NCI-H524 (cell line): ENCODE data around the gene GMDS.

Experiments used
- DNase-seq, 2 experiments: peaks; one replicate each; lab custom pipeline; 2025; lab: John Stamatoyannopoulos, UW

Gene GMDS

GRCh38 chr6:2099870-2100269 lies 145.5 kb downstream of the GMDS start:
- DNase-seq: no peak

- DNase-seq: peak in 1 of 2 experiments; percentile 25
Observed at GRCh38 chr6:2097464-2097863, 147.9 kb downstream of the GMDS start.

- no peak for DNase-seq
Observed at GRCh38 chr6:2094642-2095041, 150.8 kb downstream of the GMDS start.

DNA sequence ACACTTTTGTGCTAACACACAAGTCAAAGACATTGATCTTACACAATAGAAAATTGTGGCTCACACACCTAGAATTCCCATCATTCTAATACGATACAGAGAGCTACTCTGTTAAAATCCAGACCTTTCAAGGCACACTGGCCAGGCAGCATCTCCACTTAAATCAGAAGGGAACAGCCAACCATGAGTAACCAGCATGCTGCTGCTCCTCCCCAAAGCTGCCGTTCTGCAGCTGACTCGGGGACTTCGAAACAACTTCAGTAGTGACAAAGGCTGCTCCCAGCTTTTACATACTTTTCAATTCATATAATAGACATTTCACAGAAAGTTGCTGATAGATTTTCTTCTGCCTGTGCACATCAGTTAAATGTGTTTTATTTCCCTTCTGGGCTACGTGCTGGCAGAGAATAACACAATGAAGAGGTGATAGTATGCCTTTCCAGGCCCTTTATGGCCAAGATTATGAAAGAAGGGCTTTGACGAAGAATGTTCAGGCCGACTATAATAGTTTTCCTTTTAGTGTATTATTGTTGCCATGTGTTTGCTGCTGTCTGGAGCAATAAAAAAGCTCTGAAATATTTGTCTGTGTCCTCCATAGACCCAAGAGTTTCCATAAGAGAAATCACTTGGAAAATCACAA lies 159.0 kb downstream of the GMDS start:
- DNase-seq: no peak

DNA sequence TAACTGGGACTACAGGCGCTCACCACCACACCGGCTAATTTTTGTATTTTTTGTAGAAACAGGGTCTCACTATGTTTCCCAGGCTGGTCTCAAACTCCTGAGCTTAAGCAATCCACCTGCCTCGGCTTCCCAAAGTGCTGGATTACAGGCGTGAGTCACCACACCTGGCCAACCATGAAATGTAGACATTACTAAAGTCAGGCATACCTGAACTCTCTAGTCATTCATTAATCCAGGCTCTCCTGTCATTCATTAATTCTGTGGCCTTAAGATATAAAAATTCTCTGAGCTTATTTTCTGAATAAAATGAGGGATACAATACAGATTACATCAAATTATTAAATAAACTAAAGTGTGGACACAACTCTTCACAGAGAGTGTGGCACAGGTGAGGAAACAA lies 159.7 kb downstream of the GMDS start:
- DNase-seq: no peak

DNA sequence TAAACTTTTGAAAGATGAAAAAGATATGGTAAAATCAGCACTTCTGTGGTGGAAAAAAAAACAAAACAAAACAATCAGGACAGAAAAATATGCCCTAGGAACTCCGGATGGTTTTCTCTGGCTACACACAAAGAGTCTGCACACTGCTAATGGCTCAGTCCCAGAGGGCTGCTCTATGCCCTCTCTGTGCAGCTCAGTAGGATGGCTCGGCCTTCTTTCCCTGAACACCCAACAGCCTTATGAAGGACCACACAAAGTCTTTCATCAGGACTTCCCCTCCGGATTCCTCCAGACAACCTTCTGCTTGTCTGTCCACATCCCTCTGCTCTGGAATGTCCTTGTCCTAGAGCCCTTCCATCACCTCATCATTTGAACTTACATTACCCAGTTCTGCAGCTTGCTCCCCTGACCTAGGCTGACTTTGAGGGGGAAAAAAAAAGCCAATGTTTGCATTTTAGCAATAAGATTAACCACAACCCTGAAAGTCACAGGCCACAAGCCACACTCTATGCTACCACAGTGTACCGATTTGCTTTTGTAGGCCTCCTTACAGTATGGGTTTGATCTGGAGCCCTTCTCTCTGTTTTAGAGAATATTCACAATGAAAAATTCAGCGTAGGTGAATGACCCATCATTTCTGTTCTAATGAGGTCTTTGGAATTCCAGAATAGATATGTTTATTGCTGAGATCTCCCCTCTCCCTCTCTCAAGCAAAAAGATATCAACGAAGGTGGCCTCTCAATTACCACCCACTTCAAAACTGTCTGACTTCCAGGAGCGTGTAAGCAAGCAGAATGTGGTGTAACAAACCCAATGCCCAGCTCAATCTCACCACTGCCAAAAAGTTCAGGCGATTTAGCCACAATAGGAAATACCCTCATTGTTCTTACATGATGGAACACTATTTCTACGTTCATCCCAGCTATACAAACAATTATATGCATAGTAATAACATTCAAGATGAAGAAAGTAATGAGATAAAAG lies 164.0 kb downstream of the GMDS start:
- DNase-seq: no peak

DNA sequence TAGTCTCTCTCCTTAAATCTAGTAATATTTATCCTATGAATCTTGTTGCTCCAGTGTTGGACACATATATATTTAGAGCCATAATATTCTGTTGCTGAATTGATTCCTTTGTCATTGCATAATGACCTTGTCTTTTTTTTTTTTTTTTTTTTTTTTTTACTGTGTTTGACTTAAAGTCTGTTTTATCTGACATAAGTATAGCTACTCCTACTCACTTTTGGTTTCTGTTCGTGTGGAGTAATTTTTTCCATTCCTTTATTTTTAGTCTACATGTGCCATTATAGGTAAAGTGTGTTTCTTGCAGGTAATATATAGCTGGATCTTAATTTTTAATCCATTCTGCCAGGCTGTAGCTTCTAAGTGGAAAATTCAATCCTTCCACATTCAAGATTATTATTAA lies 166.5 kb downstream of the GMDS start:
- DNase-seq: no peak

- DNase-seq: no peak
Observed at GRCh38 chr6:2077826-2078225, 167.6 kb downstream of the GMDS start.

DNA sequence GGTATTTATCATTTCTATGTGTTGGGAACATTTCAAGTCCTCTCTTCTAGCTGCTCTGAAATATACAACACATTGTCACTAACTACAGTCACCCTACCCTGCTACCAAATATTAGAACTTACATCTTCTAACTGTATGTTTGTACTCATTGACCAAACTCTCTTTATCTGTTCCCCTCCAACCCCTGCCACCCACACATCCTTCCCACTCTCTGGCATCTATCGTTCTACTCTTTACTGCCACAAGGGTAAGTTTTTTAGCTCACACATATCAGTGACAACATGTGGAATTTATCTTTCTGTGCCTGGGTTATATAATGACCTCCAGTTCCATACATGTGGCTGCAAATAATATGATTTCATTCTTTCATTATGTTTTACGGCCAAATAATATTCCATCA lies 171.9 kb downstream of the GMDS start:
- DNase-seq: no peak

- no peak for DNase-seq
Observed at GRCh38 chr6:2072453-2072852, 173.0 kb downstream of the GMDS start.

DNA sequence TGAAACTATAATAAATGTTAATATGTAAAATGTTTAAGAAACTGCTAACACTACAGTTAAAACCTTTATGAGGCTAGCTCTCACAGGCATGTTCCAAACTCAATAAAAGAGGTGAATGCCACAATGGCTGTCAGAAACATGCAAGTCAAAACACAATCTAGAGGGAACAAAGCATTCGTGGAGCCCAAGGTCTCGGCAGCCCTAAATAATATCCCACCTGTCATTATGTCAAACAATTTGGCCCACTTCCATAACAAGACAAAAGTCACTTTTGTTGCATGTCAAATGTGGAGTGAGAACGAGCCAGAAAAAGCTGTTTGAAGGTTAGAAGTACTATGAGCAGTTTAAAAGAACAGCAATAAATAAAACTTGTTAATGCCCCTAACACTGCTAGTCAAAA lies 181.9 kb downstream of the GMDS start:
- no peak for DNase-seq

GRCh38 chr6:2061880-2062279 lies 183.5 kb downstream of the GMDS start:
- no peak for DNase-seq

DNA sequence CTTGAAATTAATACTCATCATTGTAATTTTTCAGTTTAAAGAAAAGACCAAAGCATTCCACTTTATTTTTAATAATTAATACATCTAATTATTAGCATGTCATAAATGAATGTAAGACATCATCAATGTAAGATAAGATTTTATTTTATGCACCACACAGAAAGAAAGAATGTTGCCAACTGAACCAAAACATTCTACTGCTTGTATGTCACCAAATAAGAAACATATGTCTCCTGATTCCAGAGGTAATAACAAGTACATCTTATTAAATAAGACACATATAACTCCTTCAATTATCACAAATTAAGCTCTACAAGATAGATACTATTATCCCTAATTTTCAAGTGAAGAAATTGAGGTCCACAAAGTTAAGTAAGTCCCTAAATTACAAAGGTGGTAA lies 189.5 kb downstream of the GMDS start:
- no peak for DNase-seq

- no peak for DNase-seq
Observed at GRCh38 chr6:2055143-2055542, 190.3 kb downstream of the GMDS start.

DNA sequence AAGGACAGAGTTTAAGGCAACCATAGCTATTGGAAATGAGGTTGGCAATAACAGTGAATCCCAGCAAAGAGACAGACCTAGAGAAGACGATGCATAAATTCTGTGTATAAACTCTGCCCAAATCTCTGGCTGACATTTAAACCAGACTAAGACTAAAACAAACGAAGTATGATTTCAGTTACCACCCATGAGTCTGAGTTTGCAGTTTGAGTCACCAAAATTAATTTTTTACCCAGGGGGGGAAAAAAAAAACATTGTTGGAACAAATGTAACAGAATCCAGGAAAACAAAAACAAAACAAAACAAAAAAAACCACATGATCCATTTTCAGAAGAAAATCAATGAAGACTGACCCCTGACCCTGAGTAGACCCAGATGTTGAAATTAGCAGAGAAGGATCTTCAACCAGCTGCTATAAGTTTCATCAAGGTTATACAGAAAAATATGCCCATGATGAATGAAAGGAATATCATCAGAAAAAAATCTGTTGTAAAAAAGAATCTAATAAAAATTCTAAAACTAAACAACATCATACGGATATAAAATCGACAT lies 190.8 kb downstream of the GMDS start:
- DNase-seq: no peak

DNA sequence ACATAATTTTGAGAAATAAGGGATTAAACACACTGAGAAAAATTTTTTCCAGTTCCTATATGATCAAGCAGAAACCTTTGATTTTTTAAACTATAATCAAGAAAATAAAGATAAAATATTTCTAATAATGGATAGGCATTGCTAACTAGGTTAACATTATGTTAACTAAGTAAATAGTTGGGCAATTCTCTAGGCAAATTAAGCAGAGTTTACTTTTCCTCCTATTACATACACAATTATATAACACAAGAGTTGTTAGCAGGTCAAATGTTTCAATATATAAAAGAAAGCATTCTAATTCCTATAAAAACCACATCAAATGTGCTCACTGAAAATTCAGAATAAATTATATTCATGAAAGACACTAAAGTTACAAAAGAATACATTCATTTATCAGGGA lies 191.7 kb downstream of the GMDS start:
- DNase-seq: no peak

DNA sequence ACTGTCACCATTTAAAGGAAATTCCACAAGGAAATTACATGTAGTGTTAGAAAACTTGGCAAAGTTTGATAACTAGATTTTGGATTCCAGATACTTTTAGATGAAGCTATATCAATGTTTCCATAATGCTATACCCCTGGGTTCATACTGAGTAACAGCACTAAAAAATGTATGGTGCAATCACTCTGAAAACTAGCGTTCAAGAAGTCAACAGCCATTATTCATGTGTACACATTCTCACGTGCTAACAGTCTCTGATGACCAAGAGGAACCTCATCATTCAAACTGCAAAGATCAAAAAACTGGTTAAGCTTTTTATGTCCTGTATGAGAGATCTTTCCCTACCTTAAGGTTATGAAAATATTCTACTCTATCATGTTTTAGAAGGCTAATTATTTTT lies 197.6 kb downstream of the GMDS start:
- DNase-seq: no peak

GRCh38 chr6:2044192-2044591 lies 201.2 kb downstream of the GMDS start:
- DNase-seq: no peak

- no peak for DNase-seq
Observed at GRCh38 chr6:2042956-2043648, 202.3 kb downstream of the GMDS start.

DNA sequence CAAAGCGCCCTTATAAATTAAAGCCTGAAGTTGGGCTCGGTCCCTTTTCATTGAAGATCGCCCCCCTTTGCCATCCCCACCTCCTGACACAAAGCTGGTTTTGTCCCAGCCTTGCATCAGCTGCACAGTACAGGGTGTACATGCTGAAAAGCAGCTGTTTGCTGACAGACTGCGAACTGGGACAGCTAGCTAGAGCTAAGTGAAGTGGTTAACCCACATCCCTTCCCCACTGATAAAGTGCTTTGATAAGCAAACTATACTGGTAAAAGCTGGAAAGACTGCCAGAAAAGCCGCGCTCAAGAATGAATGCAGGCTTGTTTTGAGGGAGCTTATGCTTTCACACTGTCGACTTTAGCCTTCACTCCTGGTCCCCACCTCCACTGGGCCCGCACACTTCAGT lies 207.3 kb downstream of the GMDS start:
- no peak for DNase-seq

DNA sequence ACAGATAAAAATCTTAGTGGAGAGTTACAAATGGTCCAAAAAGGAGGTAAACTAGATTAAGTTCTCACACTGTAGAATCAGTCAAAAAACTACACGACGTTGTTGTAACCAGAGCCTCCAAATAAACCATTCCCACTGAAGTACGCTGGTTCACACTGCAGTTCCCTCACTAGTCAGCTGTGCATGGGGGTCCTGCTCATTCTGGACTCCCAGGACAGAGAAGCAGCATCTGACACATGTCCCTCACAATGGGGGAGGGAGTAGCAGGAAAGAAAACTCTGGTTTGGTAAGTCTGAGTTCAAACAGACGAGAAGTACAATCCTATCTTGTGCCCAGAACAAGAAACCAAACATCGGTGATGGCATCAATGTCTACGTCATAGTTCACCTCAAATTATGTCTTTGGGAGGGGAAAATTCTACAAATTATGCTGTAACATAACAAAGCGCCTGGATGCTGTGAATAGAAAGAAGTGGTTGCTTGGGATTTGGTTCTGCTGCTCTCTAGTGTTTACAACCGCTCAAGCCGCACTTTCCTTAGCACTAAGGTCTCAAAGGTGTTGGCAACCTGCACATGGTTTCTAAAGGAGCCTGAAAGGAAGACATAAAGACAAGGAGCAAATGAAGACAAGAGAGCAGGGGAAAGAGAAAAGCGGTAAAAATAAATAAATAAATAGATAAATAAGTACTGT lies 208.0 kb downstream of the GMDS start:
- DNase-seq: no peak

DNA sequence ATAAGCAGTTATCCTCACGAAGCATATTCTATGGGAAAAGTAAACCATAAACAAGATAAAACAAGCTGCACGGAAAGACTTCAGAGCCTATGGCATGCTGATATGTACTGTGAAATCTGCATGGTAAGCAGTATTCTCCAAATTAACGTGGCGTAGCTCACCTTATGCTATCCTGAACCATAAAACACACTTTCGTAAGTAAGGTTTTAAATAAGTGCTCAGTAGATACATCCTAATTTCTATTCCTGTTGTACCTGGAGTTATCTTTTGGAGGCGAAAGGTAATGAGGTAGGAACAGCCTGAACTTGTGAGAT lies 208.7 kb downstream of the GMDS start:
- DNase-seq: no peak
